Hematopoietic multipotent progenitor cell treated with erythropoietin and hydrocortisone succinate and interleukin-3 and kit ligand, for 6 days (in vitro differentiated cells): ENCODE data around the gene ZNF408.
"Not testable (repeated sequence)": the region's sequence is repeated elsewhere in the genome, so short reads cannot be mapped to it uniquely, and the experiment has no call there.

Experiments
- DNase-seq: peaks from one replicate; pipeline ENCODE4 v3.0.0-alpha.2; 2015

The ZNF408 gene

DNA sequence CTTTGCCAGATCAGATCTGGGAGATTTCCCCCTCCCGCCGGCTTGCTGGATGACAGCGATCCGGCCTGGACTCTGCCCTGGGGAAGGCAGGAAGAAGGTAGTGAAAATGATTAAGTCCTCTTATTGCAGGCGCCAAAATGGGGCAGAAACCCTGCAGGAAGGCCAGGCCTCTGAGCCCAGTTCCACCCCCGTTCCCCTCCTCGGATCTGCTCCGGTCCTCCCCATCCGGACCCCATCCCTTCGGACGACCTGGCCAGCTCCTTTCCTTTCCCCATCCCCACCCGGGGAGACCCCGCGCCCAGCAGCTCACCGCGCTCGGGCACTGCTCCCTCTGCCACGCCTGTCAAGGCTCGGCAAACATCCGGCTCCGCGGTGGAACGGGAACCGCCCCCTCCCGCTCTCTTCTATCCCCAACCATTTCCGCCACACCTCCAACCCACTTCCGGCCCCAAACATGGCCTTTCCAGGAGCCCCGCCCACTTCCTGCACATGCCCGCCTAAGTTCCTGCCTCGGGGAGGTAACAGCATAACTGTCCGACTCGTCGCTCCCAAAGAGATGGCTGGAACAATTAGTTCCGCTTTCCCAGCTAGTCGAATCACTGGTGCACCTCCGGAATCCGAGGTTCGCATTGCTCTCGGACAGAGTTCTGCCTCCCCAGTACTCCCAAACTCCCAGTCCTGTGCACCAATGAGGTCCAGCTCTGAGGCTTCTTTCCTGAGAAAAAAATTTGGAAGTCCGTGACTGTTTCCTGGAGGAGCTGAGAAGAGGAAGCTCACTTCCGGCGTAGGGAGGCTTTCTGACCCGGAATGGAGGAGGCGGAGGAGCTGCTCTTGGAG, at the start of gene ZNF408, which contains the start of gene ARHGAP1:
TSS of gene ZNF408 (plus strand) at position 791 of the 837 bp plus-strand sequence. CDS start at position 808, 17 bp downstream.
TSS of gene ARHGAP1 (minus strand) at position 379 of the 837 bp plus-strand sequence. CDS start 4,512 bp downstream, outside the sequence.
- peak; percentile 100 for DNase-seq

DNA sequence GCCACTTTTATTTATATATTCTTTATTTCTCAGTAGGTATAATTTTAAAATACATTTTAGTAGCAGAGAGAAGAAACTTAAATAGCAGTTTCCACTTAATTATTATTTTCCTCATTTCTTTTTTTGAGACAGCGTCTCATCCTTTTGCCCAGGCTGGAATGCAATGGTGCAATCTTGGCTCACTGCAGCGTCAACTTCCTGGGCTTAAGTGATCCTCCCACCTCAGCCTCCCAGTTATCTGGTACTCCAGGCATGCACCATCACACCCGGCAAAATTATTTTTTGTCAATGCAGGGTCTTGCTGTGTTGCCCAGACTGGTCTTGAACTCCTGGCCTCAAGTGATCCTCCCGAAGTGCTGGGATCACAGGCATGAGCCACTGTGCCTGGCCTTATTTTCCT, 45.2 kb upstream of the ZNF408 start:
- no peak for DNase-seq

DNA sequence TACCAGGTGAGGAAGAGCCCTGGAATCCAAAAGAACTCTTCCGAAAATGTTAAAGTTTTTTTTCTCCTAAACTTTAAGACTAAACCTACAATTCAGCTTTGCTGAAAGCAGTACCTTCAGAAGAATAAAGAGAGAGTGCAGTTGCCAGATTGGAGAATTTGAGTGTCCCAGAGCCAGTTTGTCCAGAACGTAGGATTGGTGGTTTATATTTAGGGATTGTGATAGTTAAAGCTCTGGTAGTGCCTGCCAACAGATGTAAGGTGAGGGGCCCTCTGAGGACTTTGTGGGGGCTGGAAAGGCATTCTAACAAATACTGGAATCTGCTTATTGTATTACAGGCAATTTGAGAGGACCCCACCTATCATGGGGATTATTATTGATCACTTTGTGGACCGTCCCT, 43.6 kb upstream of the ZNF408 start:
- DNase-seq, result no peak

DNA sequence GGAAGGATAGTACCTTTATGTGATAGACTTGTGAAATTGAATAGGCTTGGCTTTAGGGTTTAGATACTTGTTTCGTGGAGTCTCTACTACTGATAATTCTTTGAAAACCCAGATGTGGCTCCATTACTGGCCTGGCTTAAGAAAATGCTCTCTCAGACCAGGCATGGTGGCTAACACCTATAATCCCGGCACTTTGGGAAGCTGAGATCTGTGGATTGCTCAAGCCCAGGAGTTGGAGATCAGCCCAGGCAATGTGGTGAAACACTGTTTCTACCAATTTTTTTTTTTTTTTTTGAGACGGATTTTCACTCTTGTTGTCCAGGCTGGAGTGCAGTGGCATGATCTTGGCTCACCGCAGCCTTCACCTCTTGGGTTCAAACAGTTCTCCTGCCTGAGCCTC, 42.6 kb upstream of the ZNF408 start:
- no peak for DNase-seq

DNA sequence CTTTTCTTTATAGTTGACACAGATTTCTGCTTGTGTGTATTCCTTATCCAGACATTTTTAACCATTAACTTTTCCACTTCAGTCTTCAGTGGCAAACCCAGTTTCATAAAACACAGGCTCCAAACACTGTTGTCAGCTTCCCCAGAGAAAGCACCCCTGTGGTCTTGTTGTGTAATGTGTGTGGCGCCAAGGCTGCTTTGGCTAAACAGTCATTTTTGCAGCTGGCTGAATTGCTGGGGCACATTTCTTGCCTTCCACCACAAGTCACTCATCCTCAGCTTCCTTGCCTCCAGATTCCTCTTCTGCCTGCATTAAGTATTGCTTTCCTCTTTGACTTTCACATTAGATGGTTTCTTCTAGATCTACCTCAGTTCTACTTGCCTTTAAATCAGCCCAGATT, 40.9 kb upstream of the ZNF408 start:
- peak; percentile 77 for DNase-seq

DNA sequence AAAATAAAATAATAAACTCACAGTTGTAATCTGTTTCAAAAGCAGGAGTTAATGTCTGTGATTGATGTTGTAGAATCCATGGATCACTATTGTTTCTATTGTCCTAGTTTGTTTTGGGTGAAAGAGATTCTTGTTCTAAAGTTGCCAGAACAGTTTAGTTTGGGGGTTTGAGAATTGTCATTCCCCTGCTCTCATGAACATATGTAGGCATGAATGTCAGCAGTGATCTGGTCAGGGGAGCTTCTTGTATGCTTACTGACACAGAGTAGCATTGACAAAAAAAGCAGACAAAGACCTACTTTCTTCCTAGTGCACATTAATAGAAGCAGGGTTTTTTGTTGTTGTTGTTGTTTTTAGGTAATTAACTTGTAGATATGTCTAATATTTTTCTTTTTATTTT, 39.0 kb upstream of the ZNF408 start:
- no peak for DNase-seq

DNA sequence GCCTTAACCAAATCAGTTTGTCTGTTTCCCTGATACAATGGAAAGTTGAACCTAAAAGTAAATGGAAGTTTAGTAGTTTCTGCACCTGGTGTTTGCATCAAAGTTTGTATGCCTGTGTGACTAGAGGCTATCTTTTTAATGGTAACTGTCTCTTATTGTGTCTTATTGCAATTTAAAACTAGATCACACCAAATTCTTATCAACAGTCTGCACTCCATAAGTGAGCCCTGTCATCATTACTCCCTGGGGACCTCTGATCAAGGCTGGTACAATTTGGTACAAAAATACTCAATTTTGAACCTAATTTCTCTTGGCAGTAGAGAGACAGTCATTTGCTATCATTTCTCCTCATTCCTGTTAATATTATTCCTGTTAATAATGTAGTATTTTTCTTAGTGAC, 38.5 kb upstream of the ZNF408 start:
- peak; percentile 68 for DNase-seq

DNA sequence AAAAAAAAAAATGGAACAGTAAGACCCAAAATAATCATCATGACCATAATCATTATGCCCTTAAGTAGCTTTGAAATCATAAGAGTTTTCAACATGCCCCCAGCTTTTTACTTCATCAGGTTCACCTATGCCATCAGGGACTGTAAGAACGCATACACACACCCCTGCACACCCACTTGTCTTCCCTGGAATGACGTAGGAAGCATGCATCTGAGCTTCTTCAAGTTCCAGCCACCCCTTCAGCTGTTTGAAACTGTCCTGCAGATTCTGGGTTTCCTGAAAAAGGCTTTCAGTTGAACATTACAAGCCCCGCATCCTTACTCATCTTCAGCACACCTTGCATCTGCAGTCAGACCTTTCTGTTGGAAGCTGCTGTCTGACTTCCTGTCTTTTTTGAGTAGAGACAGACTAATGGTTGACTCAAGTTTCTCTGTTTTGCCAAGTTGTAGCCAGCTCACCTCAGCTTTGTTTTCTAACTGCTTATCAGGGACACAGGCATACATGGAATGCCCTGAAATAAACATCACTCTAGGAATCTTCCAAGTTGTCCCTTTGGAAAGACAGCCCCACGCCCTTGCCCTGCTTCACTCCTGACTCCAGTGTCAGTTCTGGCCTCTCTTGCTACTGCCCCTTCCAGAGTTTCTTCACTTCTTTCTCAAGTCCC, 37.4 kb upstream of the ZNF408 start:
- no peak for DNase-seq

DNA sequence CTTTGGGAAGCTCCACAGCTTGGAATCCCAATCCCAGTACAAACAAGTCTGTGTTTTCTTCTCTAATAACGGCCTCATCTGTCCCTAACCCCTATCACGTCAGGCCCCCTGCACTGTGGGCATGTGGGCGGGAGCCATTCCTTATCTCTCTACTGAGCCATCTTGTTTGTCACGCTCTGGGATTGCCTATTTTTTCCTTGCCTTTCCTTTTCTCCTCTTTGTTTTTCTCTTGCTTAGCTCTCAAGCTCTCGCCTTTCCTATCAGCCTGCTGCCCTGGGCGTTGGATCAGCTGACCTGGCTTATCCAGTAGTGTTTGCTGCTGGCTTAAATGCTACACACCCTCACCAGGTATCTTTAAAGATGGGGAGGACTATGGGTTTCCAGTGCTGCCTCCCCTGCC, 36.2 kb upstream of the ZNF408 start:
- peak; percentile 71 for DNase-seq

DNA sequence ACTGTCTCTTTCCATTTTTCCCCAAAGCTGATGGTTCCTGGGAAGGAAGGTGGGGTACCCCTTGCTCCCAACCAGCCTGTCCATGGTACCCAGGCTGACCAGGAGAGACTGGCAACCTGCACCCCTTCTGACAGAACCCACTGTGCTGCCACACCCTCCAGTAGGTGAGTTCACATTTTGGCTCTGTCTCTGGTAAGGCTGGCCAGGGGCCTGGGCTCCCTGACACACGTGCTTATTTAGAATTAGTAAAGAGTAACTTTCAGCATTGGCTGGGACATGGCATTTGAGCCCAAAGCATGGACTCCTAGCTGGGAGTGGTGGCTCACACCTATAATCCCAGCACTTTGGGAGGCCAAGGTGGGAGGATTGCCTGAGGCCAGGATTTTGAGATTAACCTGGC, 35.5 kb upstream of the ZNF408 start:
- DNase-seq, result no peak

DNA sequence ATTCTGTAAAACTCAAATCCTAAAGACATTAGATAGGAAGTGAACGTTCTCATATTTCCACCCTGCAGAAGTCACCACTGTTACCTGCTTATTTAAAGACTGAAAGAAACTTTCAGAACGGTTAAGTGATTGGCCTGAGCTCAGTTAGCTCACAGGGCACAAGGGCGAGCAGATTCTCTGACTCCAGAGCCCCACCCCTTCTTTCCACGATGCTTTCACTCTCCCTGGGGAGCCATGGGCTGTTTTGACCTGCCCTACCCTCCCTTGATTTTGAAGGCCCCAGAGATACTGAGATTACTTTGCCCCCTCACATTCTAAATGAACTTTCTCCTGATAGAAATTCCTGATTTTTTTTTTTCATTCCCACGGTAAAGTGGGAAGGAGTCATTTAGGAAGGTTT, 34.3 kb upstream of the ZNF408 start:
- DNase-seq, result no peak

DNA sequence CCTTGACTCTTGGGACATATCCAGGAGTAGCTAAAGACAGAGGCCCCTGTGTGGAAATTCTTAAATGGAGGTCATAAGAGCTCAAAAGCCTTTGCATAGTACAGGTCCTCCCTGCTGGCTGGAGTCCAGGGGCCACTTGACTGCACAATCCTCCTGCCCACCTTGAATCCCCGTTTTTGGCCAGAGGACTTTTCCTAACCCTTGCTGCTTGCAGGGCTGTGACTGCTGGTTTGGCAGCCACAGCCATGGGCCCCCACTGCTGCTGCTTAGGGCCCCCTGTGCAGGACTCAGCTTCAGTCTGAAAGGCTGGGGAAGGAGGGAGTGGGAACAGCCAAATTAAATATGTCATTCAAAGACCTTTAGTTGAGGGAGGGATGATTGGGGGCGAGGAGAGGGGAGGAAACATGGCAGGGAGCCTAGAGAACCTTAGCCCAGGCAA, 33.8 kb upstream of the ZNF408 start:
- no peak for DNase-seq

DNA sequence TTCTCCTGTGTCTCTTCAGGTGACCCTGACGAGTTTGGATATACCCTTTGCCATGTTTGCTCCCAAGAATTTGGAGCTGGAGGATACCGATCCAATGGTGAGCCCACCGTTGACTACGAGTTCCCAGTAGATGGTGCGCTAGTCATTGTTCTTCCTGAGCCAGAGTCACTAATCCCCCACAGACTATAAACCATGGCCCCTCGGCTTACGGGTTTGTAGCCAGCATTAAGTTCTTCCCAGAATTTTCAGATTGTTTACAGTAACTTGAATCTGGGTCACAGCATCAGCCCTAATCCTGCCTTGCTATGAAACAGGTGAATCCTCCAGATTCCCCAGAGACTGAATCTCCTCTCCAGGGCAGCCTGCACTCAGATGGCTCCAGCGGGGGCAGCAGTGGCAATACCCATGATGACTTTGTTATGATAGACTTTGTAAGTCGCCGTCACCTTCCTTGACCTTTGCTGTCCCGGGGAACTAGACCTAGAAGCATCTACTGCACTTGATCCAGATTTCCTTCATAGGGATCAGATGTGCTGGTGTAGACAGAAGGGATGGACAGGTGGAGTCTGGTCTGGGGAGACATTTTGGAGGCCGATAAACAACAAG, 32.2 kb upstream of the ZNF408 start:
- DNase-seq, result no peak

DNA sequence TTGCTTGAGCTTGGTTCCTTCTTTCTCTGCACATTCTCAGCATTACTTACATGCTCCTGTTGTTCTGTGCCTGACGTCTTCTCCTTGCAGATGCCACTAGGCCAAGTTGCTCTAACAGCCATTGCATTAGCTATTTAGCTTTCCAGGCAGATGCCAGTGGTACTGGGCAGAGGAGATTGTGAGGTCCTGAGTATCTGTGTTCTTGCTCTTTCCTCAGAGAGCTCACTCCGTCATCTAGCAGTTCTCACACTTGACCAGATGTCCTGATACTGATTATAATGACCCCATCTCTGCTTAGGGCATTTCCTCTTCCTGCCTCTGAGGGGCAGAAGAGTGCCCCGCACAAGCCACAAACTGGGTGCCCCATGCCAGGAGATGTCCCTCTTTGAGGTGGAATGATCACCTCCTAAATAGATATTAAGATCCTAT, 31.1 kb upstream of the ZNF408 start:
- peak; percentile 89 for DNase-seq

DNA sequence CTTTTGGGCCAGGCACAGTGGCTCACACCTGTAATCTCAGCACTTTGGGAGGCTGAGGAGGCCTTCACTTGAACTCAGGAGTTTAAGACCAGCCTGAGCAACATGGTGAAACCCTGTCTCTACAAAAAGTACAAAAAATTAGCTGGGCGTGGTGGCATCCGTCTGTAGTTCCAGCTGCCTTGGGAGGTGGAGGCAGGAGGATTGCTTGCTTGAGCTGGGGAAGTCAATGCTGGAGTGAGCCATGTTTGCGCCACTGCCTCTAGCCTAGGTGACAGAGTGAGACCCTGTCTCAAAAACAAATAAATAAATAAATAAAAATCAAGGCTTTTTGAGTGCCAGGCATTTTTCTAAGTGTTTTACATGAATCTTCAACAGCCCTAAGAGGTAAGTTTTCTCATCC, 30.3 kb upstream of the ZNF408 start:
- DNase-seq, result not testable (repeated sequence)

DNA sequence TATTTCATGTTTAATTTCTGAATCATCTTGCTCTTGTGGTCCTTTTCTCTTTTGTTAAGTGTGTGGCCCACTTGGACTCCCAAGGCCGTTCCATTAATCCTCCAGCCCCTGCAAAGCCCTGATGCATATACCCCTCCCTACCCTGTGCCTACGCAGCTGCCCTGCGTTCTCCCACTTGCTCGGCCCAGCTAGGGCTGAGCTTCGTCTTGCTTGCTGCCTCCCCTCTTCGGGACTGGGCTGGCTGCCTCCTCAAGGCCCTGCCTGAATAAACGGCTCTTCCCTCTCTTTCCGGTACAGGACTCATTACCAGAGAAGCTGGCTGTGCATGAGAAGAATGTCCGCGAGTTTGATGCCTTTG, 28.9 kb upstream of the ZNF408 start:
- no peak for DNase-seq

DNA sequence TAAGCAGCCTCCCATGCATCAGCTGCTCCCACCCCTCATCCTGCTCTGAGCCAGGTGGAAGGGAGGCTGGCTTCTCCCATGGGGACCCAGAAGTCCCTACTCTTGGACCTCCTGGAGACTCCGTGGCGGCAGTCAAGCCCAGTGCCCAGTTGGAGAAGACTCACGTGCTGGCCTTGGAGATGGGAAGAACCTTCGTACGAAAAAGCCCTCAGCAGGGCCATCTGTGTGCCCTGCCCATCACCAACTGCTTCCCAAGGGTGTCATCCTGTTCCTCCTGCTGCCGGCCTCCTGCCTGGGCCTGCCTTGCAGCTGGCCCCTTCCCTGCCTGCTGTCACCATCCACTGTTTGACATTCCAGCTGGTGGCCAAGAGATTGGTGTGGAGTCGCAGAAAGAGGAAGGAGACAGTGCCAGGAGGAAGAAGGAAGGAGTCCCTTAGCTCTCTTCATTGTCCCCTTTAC, 28.4 kb upstream of the ZNF408 start:
- DNase-seq, result no peak

DNA sequence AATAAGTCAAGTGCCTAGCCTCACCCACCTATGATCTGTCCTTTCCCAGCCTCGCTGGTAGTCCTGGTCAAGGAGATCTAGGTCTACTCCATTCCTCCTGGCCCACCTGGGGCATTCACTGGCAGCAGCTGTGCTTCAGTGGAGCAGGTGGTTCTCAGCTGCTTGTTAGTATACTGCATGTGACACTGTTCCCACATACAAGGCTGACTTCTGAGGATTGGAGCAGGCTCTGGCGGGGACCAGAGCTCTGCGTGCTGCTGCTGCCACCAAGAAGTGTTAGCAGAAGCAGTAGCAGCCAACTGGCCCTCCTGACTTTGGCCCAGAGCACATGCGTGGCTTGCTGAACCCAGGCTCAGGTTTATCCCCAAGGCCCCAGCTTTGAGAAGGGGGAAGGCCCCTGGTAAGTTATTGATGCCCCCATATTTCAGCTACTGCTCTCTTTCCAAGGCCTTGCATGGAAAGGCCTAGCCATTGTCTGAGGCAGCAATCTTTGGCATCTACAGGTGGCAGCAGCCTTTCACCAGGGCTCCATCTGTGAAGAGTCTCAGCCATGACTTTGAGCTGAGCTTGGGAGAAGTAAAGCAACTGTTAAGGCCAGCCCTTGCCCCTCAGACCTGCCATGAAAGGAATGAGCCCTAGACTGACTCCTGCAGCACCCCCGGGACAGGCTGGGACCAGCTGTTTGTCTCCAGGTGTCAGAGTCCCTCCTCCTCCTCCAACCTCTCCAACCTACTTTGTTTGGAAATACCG, 26.9 kb upstream of the ZNF408 start:
- no peak for DNase-seq

DNA sequence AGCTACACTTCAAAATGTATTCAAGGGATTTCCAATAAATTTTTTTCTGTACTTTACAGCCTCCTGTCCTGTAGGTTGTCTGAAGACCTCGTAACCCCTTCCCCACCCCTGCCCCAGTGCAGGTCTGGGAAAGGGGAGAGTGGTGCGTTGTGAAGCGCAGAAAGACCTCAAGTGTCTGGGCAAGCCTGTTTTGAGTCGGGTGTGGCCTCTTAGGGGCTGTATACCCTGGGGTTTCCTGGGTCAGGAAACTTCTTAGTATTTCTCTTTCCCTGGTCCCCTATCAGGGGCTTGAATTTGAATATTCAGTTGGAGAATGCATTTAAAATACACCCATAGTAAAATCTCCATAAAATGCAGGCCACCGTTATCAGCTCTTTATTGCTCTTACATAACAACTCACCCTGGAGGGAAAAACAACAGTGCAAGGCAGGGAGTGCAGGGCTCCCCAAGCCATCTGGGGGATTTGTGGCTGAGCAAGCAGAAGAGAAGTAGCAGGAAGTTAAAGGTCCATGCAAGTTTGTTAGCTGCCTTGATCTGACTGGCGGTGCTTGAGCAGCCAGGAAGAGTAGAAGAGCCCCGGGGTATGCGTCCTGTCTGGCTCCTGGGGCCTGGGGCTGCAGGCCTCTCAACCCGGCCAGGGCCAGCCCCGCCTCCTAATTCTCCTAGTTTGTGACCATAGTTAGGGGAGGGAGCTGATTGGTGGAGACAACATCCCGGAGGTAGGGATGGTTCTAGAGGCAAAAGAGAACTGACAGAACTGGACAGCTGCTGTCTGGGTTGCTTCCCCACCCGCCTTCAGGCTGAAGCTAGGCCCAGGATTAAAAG, 26.2 kb upstream of the ZNF408 start:
- DNase-seq, result peak; percentile 59

DNA sequence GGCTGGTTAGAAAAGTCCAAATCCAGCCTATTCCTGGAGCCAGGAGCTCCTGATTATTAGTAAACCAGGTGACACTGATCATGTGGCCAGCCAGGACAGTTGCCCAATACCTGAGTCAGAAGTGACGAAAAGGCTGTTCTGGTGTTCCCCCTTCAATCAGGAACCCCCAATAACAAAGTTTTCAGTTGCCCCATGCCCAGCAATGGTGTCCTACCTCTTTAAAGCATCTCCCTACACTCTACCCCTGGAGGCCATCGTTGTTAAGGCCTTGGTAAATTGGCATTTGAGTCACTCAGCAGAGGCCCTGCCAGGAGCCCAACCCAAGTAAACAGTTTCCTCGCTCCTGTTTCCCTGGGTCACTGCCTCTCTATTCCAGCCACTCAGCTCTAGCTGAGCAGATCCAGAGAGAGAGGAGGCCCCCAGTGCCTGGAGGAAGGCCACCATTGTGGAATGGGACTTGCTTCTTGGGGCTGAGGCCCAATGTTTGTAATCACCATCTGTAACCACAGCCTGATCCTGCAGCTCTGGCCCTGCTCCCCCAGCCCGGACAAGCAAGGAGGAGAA, 25.5 kb upstream of the ZNF408 start:
- peak; percentile 15 for DNase-seq

DNA sequence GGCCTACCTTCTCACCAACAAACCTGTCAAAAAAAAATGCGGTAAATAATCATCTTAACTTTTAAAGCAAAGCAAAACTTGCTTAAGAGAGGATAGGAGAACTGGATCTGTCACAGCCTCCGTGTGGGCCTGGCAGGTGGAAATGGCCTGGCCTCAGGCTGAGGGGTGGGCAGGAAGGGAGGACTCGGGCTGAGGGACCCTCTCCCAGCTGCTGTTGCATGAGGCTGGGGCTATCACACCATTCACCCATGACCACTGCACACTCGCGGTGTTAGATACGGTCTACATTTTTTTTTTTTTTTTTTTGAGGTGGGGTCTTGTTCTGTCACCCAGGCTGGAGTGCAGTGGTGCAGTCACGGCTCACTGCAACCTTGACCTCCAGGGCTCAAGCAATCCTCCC, 24.9 kb upstream of the ZNF408 start:
- DNase-seq, result no peak
